GM18508 (cell line): ENCODE measurements around the gene MYBPC2.
A peak's percentile ranks its signal among the peaks of the same experiment; 100 is the strongest.

Experiments used
- ATAC-seq: cut with Tn5 transposase; IDR thresholded peaks from one replicate; pipeline ENCODE4 v1.9.1; 2021; ENCODE audit warnings: moderate number of reproducible peaks; ENCODE audit not compliant: insufficient read depth, unreplicated experiment

MYBPC2 gene

DNA sequence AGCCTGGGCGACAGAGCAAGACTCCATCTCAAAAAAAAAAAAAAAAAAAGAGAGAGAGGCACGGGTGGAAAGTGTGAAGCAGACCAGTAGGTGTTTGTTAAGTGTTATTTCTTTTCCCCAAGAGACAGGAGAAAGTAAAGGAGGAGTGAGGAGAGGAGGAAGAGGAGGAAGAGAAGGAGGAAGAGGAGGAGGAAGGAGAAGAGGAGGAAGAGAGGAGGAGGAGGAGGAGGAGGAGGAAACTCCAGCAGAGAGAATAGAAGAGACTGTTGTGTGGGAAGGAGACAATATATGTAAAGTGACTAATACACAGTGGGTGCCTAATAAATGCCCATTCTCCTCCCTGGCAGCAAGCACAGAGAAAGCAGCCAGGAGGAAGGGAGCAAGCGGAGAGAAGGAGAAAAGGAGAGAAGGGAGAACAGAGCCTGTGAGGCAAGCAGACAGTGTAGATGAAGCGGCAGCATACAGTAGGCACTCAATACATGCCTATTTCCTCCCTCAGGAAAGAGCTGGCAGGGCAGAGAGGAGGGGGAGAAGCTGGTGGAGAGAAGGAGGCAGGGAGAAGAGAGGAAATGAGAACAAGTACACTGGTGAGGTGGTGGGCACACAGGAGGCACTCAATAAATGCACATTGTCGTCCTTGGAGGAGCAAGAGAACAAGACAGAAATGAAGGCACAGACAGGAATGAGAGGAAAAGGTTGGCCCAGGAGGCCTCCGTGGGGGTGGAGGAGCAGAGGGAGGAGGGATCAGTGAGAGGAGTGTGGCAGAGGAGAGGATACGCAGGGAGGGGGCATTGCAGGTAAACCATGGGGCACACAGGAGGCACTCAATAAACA, 61.7 kb downstream of the MYBPC2 start:
- no peak for ATAC-seq

DNA sequence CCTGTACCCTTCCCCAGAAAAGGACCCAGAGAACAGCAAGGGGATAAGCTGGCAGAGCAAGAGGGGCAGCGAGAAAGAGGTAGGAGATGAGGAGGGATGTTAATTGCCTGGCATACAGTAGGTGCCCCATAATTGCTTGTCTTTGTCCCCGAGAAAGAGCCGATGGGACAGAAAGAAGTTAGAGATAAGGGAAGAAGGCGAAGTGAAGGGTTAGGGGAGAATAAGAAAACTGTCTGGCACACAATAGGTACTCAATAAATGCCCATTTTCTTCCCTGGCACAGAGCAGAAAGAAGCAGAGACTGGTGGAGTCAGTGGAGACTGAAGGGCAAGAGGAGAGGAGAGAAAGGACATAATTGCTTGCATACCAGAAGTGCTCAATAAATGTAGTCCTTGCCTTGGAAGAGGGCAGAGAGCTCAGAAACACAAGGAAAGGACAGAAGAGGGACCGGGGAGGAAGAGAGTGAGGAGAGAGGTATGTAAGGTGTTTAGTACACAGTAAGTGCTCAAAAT, 62.4 kb downstream of the MYBPC2 start:
- ATAC-seq = no peak

GRCh38 chr19:50496189-50497021, 63.7 kb downstream of the MYBPC2 start:
- ATAC-seq = no peak

DNA sequence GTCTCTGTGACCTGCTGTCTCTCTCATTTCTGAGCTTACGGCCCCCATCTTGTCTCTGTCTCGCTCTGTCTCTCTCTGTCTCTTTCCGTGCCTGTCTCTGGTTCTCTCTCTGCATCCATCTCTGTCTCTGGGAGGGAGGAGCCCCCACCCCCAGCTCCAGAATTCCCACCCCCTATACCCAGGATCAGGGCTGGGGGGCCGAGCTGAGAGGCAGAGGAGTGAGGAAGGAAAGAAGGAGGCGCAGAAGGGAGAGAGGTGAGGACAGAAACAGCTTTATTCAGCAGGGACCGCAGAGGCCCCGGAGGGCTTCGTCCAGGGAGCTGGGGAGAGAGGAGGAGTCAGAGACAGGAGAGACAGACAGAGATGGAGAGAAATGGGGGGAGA, 64.3 kb downstream of the MYBPC2 start:
- ATAC-seq = no peak

- ATAC-seq = no peak
Observed at GRCh38 chr19:50498219-50499056, 65.7 kb downstream of the MYBPC2 start.

DNA sequence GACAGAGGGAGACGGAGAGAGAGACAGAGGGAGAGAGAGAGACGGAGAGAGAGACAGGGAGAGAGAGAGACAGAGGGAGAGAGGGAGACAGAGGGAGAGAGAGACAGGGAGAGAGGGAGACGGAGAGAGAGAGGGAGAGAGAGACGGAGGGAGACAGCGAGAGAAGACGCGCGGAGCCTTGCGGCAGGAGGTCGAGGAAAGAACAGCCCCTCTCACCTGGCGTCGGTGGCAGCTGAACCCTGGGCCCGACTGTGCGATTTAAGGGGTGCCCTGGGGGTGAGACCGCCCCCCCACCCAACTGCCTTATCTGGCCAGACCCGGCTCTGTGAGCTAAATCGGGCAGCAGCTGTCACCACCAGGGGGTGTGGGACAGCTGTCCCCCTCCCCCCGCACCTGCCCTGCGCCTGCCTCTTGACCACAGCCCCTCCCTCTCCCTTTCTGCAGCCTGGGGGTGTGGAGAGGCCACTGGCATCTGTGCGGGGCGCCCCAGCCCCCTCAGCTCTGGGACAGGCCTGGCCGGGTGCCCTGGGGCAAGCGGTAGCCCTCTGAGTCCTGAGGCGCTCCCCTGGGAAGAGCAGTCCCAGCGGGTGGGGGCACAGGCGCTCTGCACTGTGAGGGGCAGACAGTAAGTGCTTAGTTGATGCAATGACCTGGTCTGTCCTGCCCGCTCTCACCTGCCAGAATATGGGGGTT, 67.5 kb downstream of the MYBPC2 start:
- ATAC-seq = no peak

- ATAC-seq = no peak
Observed at GRCh38 chr19:50500753-50501151, 68.1 kb downstream of the MYBPC2 start.

DNA sequence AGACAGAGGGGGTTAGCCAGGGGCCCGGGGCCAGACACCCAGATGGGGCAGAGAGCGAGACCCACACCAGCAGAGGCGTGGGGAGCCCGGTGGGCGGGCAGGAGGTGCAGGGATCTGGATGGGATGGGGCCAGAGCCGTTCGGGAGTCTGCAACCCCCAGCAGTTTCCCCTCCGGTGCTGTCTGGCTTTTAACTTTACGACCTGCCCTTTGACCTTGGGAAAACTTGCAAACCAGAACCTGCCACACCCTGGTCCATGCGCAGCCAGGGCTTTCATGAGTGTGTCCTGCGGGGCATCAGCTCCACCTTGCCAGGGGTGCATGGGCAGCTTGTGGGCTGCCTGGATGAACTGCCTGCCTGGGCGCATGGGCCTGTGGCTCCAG, 68.5 kb downstream of the MYBPC2 start:
- ATAC-seq = no peak

- no peak for ATAC-seq
Observed at GRCh38 chr19:50501568-50502475, 69.1 kb downstream of the MYBPC2 start.

- no peak for ATAC-seq
Observed at GRCh38 chr19:50505856-50506611, 73.3 kb downstream of the MYBPC2 start.

- ATAC-seq = no peak
Observed at GRCh38 chr19:50506700-50507099, 74.0 kb downstream of the MYBPC2 start.

DNA sequence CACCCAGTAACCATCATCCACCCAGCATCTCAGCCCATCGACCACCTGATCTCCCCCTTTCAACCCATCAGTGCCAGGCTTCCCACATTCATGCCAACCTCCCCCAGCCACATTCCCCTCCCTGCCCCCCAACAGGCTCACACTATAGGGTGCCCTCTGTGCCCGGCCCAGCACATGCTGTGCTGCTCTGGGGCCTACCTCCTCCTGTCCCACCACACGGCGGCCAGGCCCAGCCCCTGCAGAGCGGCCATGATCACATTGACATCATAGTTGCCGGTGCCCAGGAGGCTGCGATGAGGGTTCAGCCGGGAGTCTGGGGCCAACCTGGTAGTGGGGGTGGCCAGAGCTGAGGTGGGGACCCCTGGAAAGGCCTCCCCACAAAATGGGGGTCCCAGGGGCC, 74.7 kb downstream of the MYBPC2 start:
- no peak for ATAC-seq

DNA sequence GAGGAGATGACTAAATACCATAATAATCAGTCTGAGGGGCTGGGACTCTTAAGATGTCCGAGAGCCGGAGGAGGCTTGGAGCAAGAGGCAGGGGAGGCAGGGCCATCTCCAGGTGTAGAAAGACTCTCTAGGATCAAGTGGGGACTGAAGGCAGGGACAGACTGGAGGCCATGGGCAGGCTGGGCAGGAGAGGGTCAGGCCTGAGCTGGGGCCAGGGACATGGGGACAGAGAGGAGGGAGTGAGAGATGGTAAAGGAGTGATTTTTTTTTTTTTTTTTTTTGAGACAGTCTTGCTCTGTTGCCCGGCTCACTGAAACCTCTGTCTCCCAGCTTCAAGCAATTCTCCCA, 76.1 kb downstream of the MYBPC2 start:
- no peak for ATAC-seq

DNA sequence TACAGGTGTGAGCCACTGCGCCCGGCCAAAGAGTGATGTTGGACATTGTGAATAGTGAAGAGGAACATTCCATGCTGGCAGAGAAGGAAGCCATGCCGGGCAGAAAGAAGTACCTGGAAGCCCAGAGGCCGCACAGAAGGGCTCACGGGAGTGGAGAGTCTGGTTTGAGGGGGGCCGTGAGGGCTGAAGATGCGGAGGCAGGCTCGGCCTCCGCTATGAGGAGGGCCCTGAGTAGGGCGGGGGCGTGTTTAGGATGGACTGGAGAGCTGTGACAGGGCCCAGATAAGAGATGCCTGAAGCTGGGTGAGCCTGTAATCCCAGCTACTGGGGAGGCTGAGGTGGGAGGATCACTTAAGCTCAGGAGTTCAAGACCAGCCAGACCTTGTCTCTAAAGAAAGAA, 76.7 kb downstream of the MYBPC2 start:
- no peak for ATAC-seq

- no peak for ATAC-seq
Observed at GRCh38 chr19:50510121-50510670, 77.5 kb downstream of the MYBPC2 start.

DNA sequence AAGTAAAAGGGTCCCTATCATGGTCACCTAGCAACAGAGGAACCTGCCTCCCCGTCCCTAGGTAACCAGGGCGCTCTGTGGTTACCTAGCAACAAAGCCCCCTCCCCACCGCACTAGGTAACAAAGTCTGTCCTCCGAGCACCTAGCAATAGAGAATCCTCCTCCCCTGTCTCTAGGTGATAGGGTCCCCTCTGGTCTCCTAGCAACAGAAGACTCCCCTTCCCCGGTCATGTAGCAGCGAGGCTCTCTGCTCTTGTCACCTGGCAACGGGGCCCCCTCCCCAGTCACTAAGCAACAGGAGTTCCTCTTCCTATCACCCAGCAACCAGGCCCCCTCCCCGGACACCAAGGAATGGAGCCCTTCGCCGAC, 78.0 kb downstream of the MYBPC2 start:
- ATAC-seq = no peak

- ATAC-seq = peak; percentile 78
Observed at GRCh38 chr19:50511069-50511822, 78.6 kb downstream of the MYBPC2 start, which contains the start of gene JOSD2. Gene JOSD2 (minus strand): TSS chr19:50511191. CDS start chr19:50510431, 760 bp downstream.
